Vagina (tissue), 2 donors: ENCODE results near the gene AXL. TPM values are rescaled to one million over a fixed set of nuclear protein-coding genes. Genes with fewer than 3 reads are reported as not detected.

Source experiments
- DNase-seq, 2 donors: peaks; one replicate each; pipeline ENCODE4 v3.0.0-alpha.2; 2017; ENCODE audit errors: extremely low spot score in 2 of 2
- H3K27ac ChIP-seq: fragments of 200-600 bp; sonication (generic); one replicate; pipeline ENCODE4 v1.5.1; 2019
- H3K27me3 ChIP-seq: fragments of 200-600 bp; sonication (generic); one replicate; pipeline ENCODE4 v1.5.1; 2019
- H3K36me3 ChIP-seq, 2 donors: fragments of 200-600 bp; sonication (generic); one replicate each; pipeline ENCODE4 v1.5.1; 2017 to 2019
- H3K4me1 ChIP-seq: fragments of 200-600 bp; sonication (generic); one replicate; pipeline ENCODE4 v1.5.1; 2019
- H3K4me3 ChIP-seq, 2 donors: fragments of 200-600 bp; sonication (generic); 1 replicate in 1 of 2; 2 replicates in 1 of 2; pipeline ENCODE4 v1.5.1; 2016 to 2019
- H3K9me3 ChIP-seq: fragments of 200-600 bp; sonication (generic); one replicate; pipeline ENCODE4 v1.5.1; 2019
- POLR2A ChIP-seq, 2 donors: fragments of 450-650 bp; IDR thresholded peaks; one replicate each; pipeline ENCODE4 v1.6.1; 2017; ENCODE audit warnings: antibody characterized with exemption in 2 of 2, mild to moderate bottlenecking in 2 of 2, moderate library complexity in 2 of 2
- POLR2AphosphoS5 ChIP-seq, 2 donors: sonication (generic); formaldehyde crosslinking; IDR thresholded peaks; one replicate each; pipeline ENCODE4 v1.9.0; 2017; ENCODE audit warnings: antibody characterized with exemption in 2 of 2, mild to moderate bottlenecking in 2 of 2, low read depth in 1 of 2; ENCODE audit not compliant: insufficient read depth in 1 of 2
- intact Hi-C: fragments of 100-400 bp; cut with DNase I; formaldehyde crosslinking; loops from one replicate; pipeline ENCODE4 v1.15.1; 2023
- small RNA-seq: library from RNA; depleted of rRNA; stranded (forward); fragments of <200 nt; gene quantifications from one replicate; pipeline ENCODE3, GENCODE V24; 2016
- total RNA-seq: library from RNA; depleted of rRNA; stranded (reverse); fragments of >200 nt; gene quantifications from one replicate; pipeline ENCODE4 v1.2.3, GENCODE V29; 2016
- TF ChIP-seq, protein P1 (sequence below), 3 experiments: fragments of 450-650 bp in 2 of 3; fragments of 200-600 bp in 1 of 3; sonication (generic) in 1 of 3; IDR thresholded peaks; one replicate each; pipeline ENCODE4 v1.5.1; 2017 to 2019; ENCODE audit warnings: antibody characterized with exemption in 3 of 3, mild to moderate bottlenecking in 2 of 3, moderate library complexity in 2 of 3

Gene AXL
- total RNA-seq, 1 donor from 2014 or later = 53.5 TPM

DNA sequence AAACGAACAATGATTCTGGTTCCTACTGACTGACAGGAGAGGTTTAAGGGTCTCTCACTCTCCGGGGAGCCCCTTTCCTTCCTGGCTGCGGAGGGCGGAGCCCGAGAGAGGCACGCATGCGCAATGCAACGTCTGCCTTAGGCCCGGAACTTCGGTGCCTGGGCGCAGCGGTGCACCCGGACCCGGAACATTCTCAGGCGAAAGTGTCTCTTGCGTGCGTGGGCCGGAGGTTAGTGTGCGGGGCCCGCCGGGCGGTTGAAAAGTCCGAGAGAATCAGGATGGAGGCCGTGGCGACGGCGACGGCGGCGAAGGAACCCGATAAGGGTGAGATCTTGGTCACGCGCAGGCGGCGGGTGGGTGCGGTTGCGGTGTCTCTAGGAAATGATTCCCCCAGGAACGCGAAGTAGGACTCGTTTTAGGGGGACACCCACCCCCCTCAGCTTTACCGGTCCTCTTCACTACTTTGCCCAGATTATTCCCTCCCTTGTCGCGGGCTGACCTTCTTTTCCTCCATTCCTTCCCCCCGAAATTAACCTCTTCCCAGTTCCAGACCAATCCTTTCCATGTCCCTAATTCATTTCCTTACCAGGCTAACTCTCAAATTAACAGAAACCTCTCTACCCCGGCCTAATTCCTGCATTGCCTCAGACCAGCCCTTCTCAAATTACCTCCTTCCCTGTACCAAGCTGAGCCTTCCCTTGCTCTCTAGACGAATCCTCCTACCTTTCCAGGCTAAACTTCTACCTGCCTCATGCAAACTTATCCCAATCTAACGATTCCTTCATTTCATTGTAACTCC lies 91.2 kb downstream of the AXL start, which contains the start of gene CCDC97:
Gene CCDC97, plus strand, starts transcription at position 140 of the 799 bp plus-strand sequence. Its CDS starts 139 bp downstream, at position 279.
- H3K36me3 ChIP-seq = peaks cover 0 to 42% of the 10 kb centered on the region in 2 donors
- peak in 1 of 2 donors; percentile 57 for TF ChIP-seq POLR2A (IDR thresholded peaks at IDR 0.05)
- TF ChIP-seq, protein P1, sequence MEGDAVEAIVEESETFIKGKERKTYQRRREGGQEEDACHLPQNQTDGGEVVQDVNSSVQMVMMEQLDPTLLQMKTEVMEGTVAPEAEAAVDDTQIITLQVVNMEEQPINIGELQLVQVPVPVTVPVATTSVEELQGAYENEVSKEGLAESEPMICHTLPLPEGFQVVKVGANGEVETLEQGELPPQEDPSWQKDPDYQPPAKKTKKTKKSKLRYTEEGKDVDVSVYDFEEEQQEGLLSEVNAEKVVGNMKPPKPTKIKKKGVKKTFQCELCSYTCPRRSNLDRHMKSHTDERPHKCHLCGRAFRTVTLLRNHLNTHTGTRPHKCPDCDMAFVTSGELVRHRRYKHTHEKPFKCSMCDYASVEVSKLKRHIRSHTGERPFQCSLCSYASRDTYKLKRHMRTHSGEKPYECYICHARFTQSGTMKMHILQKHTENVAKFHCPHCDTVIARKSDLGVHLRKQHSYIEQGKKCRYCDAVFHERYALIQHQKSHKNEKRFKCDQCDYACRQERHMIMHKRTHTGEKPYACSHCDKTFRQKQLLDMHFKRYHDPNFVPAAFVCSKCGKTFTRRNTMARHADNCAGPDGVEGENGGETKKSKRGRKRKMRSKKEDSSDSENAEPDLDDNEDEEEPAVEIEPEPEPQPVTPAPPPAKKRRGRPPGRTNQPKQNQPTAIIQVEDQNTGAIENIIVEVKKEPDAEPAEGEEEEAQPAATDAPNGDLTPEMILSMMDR (IDR thresholded peaks at IDR 0.05) = no peak
- TF ChIP-seq POLR2AphosphoS5 (IDR thresholded peaks at IDR 0.05; ENCODE audit: insufficient read depth in 1 of 2, low read depth in 1 of 2) = peak; percentile 95 to 97
- peak within 1 kb of the TSS; percentile 69 to 79 for H3K4me3 ChIP-seq
- H3K27me3 ChIP-seq = no peaks in the 10 kb centered on the region
- DNase-seq = no peak
- no peaks in the 10 kb centered on the region for H3K9me3 ChIP-seq
- H3K27ac ChIP-seq = peak within 1 kb of the TSS; percentile 94
- peaks cover 40% of the 10 kb centered on the region for H3K4me1 ChIP-seq
- intact Hi-C loops = no loop called here

DNA sequence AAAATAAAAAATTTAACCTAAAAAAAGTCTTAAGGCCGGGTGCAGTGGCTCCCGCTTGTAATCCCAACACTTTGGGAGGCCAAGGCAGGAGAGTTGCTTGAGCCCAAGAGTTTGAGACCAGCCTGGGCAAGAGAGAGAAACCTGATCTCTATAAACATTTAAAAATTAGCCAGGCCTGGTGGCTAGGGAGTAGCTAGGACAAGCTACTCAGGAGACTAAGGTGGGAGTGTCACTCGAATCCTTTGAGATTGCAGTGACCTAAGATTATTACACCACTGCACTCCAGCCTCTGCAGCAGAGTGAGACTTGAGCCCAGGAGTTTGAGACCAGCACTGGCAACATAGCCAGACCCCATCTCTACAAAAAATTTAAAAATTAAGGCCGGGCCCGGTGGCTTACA lies 92.0 kb downstream of the AXL start:
- peak overlapping the region; percentile 69 to 79 for H3K4me3 ChIP-seq
- TF ChIP-seq, protein P1 (IDR thresholded peaks at IDR 0.05) = no peak
- TF ChIP-seq POLR2A (IDR thresholded peaks at IDR 0.05) = no peak
- TF ChIP-seq POLR2AphosphoS5 (IDR thresholded peaks at IDR 0.05; ENCODE audit: insufficient read depth in 1 of 2, low read depth in 1 of 2) = no peak
- peak overlapping the region; percentile 94 for H3K27ac ChIP-seq
- intact Hi-C loops = no loop called here
- no peaks in the 10 kb centered on the region for H3K27me3 ChIP-seq
- no peaks in the 10 kb centered on the region for H3K9me3 ChIP-seq
- peaks cover 0 to 40% of the 10 kb centered on the region in 2 donors for H3K36me3 ChIP-seq
- DNase-seq = no peak
- H3K4me1 ChIP-seq = peaks cover 40% of the 10 kb centered on the region

Small RNA genes lying within 50 kb of the gene (small RNA-seq; reads per million reads assigned to genes)
- gene RN7SL34P = not detected

Other genes starting within 250 kb of the AXL start
- gene CYP2B6, start 227.9 kb upstream of the AXL start, total RNA-seq = not detected
- gene CYP2A13, start 130.8 kb upstream of the AXL start, total RNA-seq = not detected
- gene CYP2F1, start 104.8 kb upstream of the AXL start, total RNA-seq = not detected
- 7.1 TPM for gene CYP2S1, start 26.0 kb upstream of the AXL start, total RNA-seq
- gene HNRNPUL1, start 45.1 kb downstream of the AXL start, total RNA-seq = 116 TPM
- gene CCDC97, start 90.9 kb downstream of the AXL start, total RNA-seq = 16.9 TPM
- 53.3 TPM for gene TGFB1, start 134.7 kb downstream of the AXL start, total RNA-seq
- not detected for gene B9D2, start 144.9 kb downstream of the AXL start, total RNA-seq
- gene TMEM91, start 157.3 kb downstream of the AXL start, total RNA-seq = 34.4 TPM
- 15.2 TPM for gene EXOSC5, start 178.1 kb downstream of the AXL start, total RNA-seq
- gene BCKDHA, start 178.6 kb downstream of the AXL start, total RNA-seq = 68.5 TPM
- gene B3GNT8, start 208.2 kb downstream of the AXL start, total RNA-seq = 35.8 TPM
- gene DMAC2, start 220.7 kb downstream of the AXL start, total RNA-seq = 39.8 TPM
- gene ERICH4, start 223.9 kb downstream of the AXL start, total RNA-seq = not detected